Large intestine (tissue), 3 donors: ENCODE results near the gene MAG. TPM values are rescaled to one million over a fixed set of nuclear protein-coding genes. Genes with fewer than 3 reads are reported as not detected.

Experiments
- DNase-seq, 2 donors: peaks; one replicate each; pipeline versions ENCODE4 v3.0.0 to v3.0.0-alpha.2; 2013
- H3K27ac ChIP-seq: one replicate; pipeline ENCODE4 v1.5.1; 2013; ENCODE audit warnings: low read length
- H3K27me3 ChIP-seq: 2 replicates; pipeline ENCODE4 v1.6.1; 2013; ENCODE audit warnings: low read length; ENCODE audit not compliant: control insufficient read depth, insufficient read depth
- H3K36me3 ChIP-seq: 2 replicates; pipeline ENCODE4 v1.6.1; 2013; ENCODE audit warnings: low read length; ENCODE audit not compliant: control insufficient read depth, insufficient read depth
- H3K4me1 ChIP-seq: one replicate; pipeline ENCODE4 v1.6.1; 2013; ENCODE audit warnings: low read length; ENCODE audit not compliant: control insufficient read depth, insufficient read depth
- H3K4me3 ChIP-seq: one replicate; pipeline ENCODE4 v1.5.1; 2013; ENCODE audit warnings: low read length
- H3K9me3 ChIP-seq: one replicate; pipeline ENCODE4 v1.6.1; 2013; ENCODE audit warnings: mild to moderate bottlenecking, low read depth, low read length, moderate library complexity; ENCODE audit not compliant: control insufficient read depth
- WGBS: methylation state at CpG from one replicate; pipeline ENCODE4 v1.1.5; 2013; ENCODE audit warnings: low lambda C conversion rate; ENCODE audit not compliant: insufficient coverage; 5-methylcytosine and 5-hydroxymethylcytosine counted together
- polyA plus RNA-seq: library from polyadenylated mRNA; unstranded; fragments of 120-200 nt; gene quantifications from one replicate; pipeline ENCODE4 v1.2.1, GENCODE V29; 2013

Gene MAG
- polyA plus RNA-seq, 1 donor, result 0.37 TPM

GRCh38 chr19:35272122-35272719 is 19.7 kb upstream of the MAG start:
- peaks cover 6% of the 10 kb centered on the region for H3K4me1 ChIP-seq
- H3K27ac ChIP-seq, result no peak overlapping the region
- no peak overlapping the region for H3K4me3 ChIP-seq
- H3K27me3 ChIP-seq, result no peaks in the 10 kb centered on the region
- DNase-seq, result no peak
- peaks cover 4% of the 10 kb centered on the region for H3K9me3 ChIP-seq
- peaks cover 64% of the 10 kb centered on the region for H3K36me3 ChIP-seq
- 83% methylated on average over 1 of the region's 16 CpGs for WGBS

- H3K27me3 ChIP-seq, result no peaks in the 10 kb centered on the region
- no peak for DNase-seq
- peaks cover 6% of the 10 kb centered on the region for H3K4me1 ChIP-seq
- no peaks in the 10 kb centered on the region for H3K9me3 ChIP-seq
- H3K27ac ChIP-seq, result no peak overlapping the region
- H3K36me3 ChIP-seq, result peaks cover 69% of the 10 kb centered on the region
- no peak overlapping the region for H3K4me3 ChIP-seq
- no CpG with 5 or more reads among the region's 10 CpGs for WGBS
These were observed 18.9 kb upstream of the MAG start for GRCh38 chr19:35272954-35273649.

DNA sequence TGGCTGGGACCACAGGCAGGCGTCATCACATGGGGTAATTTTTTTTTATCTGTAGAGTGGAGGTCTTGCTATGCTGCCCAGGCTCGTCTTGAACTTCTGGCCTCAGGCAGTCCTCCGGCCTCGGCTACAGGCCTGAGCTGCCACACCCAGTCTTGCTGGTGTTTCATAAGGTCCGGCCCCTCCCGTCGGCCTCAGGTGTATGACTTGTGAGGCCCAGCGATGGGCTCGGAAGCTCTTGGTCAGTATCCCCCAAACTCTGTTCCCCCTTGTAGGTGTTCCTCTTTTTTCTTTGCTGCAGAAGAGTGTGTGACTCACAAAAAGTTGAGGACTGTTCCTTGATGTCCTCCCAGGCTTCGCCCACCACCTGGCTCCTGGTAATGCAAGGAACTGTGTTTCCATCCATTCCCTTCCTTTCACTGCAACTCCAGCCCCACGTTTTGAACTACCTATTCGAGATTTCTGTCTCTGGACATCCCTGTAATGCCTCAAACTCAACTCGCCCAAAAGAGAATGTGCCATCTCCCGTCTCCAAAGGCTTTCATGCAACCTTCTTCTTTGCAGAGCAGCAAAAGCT is 18.2 kb upstream of the MAG start:
- no peak for DNase-seq
- H3K27ac ChIP-seq, result no peak overlapping the region
- H3K36me3 ChIP-seq, result peaks cover 73% of the 10 kb centered on the region
- WGBS, result no CpG with 5 or more reads among the region's 14 CpGs
- H3K27me3 ChIP-seq, result no peaks in the 10 kb centered on the region
- no peaks in the 10 kb centered on the region for H3K9me3 ChIP-seq
- no peak overlapping the region for H3K4me3 ChIP-seq
- H3K4me1 ChIP-seq, result peaks cover 6% of the 10 kb centered on the region

GRCh38 chr19:35274323-35274722 is 17.6 kb upstream of the MAG start:
- Histone ChIP-seq H3K27ac (no peak overlapping the region), H3K27me3 (no peaks in the 10 kb centered on the region), H3K4me1 (peaks cover 6% of the 10 kb centered on the region), H3K9me3 (no peaks in the 10 kb centered on the region), H3K36me3 (peaks cover 77% of the 10 kb centered on the region), H3K4me3 (no peak overlapping the region)
- no CpG with 5 or more reads among the region's 5 CpGs for WGBS
- no peak for DNase-seq

- Histone ChIP-seq H3K4me1 (peaks cover 2% of the 10 kb centered on the region), H3K4me3 (no peak overlapping the region), H3K9me3 (no peaks in the 10 kb centered on the region), H3K27ac (no peak overlapping the region), H3K36me3 (peaks cover 60% of the 10 kb centered on the region), H3K27me3 (no peaks in the 10 kb centered on the region)
- WGBS, result no CpG with 5 or more reads among the region's 28 CpGs
- no peak for DNase-seq
These were observed 15.2 kb upstream of the MAG start for GRCh38 chr19:35276706-35277281.

DNA sequence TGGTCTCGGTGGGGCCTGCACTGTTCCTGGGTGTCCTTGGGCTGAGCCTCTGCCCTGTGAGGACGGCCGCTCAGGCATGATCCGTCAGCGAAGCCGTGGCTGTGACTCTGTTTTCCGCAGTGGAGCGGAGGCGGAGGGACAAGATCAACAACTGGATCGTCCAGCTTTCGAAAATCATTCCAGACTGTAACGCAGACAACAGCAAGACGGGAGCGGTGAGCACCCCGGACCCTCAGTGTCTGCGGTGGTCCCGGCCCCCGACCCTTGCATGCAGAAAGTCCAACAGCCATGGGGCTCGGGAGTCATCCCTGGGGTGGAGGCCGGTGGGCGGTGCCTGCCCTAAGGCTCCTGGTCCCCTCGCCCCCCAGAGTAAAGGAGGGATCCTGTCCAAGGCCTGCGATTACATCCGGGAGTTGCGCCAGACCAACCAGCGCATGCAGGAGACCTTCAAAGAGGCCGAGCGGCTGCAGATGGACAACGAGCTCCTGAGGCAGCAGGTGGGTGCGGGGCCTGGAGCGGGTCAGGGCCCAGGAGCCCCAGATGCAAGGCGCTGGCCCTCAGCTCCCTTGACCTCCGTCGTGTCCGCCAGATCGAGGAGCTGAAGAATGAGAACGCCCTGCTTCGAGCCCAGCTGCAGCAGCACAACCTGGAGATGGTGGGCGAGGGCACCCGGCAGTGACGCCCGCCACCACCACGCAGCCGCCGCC is 13.2 kb upstream of the MAG start:
- Histone ChIP-seq H3K9me3 (no peaks in the 10 kb centered on the region), H3K4me3 (no peak overlapping the region), H3K27ac (no peak overlapping the region), H3K4me1 (no peaks in the 10 kb centered on the region), H3K27me3 (peaks cover 12% of the 10 kb centered on the region), H3K36me3 (peaks cover 41% of the 10 kb centered on the region)
- no peak for DNase-seq
- no CpG with 5 or more reads among the region's 45 CpGs for WGBS

DNA sequence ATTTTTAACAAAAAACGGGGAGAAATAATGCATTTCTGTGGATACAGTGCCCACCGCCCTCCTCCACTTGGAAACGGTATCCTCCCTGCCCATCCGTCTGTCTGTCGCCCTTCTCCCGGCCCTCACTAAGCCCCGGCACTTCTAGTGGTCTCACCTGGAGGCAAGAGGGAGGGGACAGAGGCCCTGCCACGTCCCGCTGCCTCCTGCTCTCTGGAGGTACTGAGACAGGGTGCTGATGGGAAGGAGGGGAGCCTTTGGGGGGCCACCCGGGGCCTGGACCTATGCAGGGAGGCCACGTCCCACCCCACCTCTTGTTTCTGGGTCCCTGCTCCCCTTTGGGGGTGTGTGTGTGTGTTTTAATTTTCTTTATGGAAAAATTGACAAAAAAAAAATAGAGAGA is 12.6 kb upstream of the MAG start:
- DNase-seq, result no peak
- H3K27ac ChIP-seq, result no peak overlapping the region
- H3K4me3 ChIP-seq, result no peak overlapping the region
- H3K9me3 ChIP-seq, result no peaks in the 10 kb centered on the region
- H3K36me3 ChIP-seq, result peaks cover 35% of the 10 kb centered on the region
- no CpG with 5 or more reads among the region's 11 CpGs for WGBS
- peaks cover 12% of the 10 kb centered on the region for H3K27me3 ChIP-seq
- no peaks in the 10 kb centered on the region for H3K4me1 ChIP-seq

DNA sequence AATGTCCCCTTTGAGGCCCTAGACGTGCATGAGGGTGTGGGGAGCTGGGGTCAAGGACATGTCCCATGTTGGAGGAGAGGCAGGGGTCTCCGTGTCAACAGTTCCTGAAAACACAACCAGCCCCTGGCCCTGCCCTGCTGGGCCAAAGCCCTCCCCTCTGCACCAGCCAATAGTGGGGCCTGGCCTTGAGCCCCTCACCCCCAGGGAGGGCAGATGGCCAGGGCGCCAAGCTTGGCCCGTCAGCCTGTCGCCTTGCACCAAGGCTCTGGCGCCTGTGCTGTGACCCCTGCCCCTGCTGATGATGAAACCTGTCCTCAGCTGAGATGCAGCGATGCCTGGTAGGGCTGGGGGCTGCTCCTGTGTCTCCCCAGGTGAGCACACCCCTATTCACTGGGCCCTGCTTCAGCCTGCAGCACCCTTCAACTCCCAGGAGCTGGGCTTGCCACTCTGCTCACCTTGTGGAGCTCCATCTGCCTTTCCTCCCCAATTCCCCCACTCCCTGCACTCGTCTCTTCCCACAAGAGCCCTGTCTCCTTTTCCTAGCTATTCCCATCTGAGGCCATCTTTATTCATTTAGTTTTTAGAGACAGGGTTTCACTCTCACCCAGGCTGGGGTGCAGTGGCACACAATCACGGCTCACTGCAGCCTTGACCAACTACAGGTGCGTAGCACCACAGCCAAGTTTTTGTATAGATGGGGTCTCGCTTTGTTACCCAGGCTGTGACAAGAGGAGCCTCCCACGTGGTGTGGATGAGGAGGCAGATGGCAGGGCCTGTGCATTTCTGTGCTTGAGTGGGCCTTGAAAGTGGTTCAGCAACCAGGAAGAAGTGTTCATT is 11.8 kb upstream of the MAG start:
- Histone ChIP-seq H3K36me3 (peaks cover 30% of the 10 kb centered on the region), H3K4me1 (no peaks in the 10 kb centered on the region), H3K4me3 (no peak overlapping the region), H3K27me3 (peaks cover 12% of the 10 kb centered on the region), H3K27ac (no peak overlapping the region), H3K9me3 (no peaks in the 10 kb centered on the region)
- WGBS, result no CpG with 5 or more reads among the region's 12 CpGs
- no peak for DNase-seq

DNA sequence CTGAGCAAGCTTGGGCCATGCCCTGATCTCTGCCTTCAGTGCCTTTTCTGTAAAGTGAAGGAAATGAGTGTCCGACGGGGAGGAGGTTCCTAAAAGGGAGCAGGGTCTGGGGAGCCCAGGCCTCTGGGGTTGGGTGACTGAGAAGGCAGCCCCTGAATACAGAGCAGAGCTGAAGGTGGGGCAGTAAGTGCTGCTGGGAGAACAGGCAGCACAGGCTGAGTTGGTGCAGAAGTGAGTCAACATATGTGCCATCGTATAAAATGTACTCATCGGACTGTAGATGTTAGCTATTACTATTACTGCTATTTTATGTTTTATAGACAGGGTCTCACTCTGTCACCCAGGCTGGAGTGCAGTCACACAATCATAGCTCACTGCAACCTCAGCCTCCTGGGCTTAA is 10.7 kb upstream of the MAG start:
- no peak overlapping the region for H3K4me3 ChIP-seq
- H3K27ac ChIP-seq, result no peak overlapping the region
- H3K36me3 ChIP-seq, result peaks cover 23% of the 10 kb centered on the region
- H3K27me3 ChIP-seq, result peaks cover 12% of the 10 kb centered on the region
- DNase-seq, result no peak
- no peaks in the 10 kb centered on the region for H3K9me3 ChIP-seq
- no peaks in the 10 kb centered on the region for H3K4me1 ChIP-seq
- no CpG with 5 or more reads among the region's 4 CpGs for WGBS
